Fibroblast of lung (primary cell): Measurements from ENCODE around the gene CXCL13. TPM values are rescaled to one million over a fixed set of nuclear protein-coding genes. Genes with fewer than 3 reads are reported as not detected.

Experiments
- DNase-seq, 2 donors: peaks; one replicate each; pipeline versions ENCODE4 v3.0.0 to v3.0.0-alpha.2; 2010; ENCODE audit warnings: low read depth in 2 of 2
- H2AFZ ChIP-seq: 2 replicates; pipeline ENCODE4 v1.5.1; 2012; ENCODE audit warnings: low read length, control low read depth, inconsistent platforms
- H3K27ac ChIP-seq: 2 replicates; pipeline ENCODE4 v1.5.1; 2011; ENCODE audit warnings: low read length, control low read depth; ENCODE audit not compliant: insufficient read depth
- H3K27me3 ChIP-seq: 2 replicates; pipeline ENCODE4 v1.5.1; 2011; ENCODE audit warnings: mild to moderate bottlenecking, low read length; ENCODE audit not compliant: control insufficient read depth, insufficient read depth
- H3K36me3 ChIP-seq: 2 replicates; pipeline ENCODE4 v1.5.1; 2011; ENCODE audit warnings: low read length; ENCODE audit not compliant: control insufficient read depth, insufficient read depth
- H3K4me1 ChIP-seq: 2 replicates; pipeline ENCODE4 v1.5.1; 2011; ENCODE audit warnings: low read length; ENCODE audit not compliant: control insufficient read depth, insufficient read depth; ENCODE audit errors: extremely low read depth
- H3K4me2 ChIP-seq: 2 replicates; pipeline ENCODE4 v1.5.1; 2011; ENCODE audit warnings: low read length, control low read depth; ENCODE audit not compliant: insufficient read depth; ENCODE audit errors: extremely low read depth
- H3K4me3 ChIP-seq, 4 experiments: fragments of 200-600 bp in 1 of 4; sonication (generic) in 1 of 4; replicated peaks in 1 of 4; 2 replicates each; pipeline ENCODE4 v1.5.1; 2011 to 2016; ENCODE audit warnings: low read length in 4 of 4, low read depth in 3 of 4, mild to moderate bottlenecking in 3 of 4, control low read depth in 2 of 4, inconsistent platforms in 1 of 4, mixed read lengths in 1 of 4; ENCODE audit not compliant: insufficient read depth in 1 of 4; ENCODE audit errors: control extremely low read depth in 1 of 4
- H3K79me2 ChIP-seq: 2 replicates; pipeline ENCODE4 v1.5.1; 2012; ENCODE audit warnings: mild to moderate bottlenecking, low read length, inconsistent platforms; ENCODE audit not compliant: control insufficient read depth, insufficient read depth
- H3K9ac ChIP-seq: 2 replicates; pipeline ENCODE4 v1.5.1; 2011; ENCODE audit warnings: mild to moderate bottlenecking, low read length, control low read depth; ENCODE audit not compliant: insufficient read depth
- H3K9me3 ChIP-seq: 2 replicates; pipeline ENCODE4 v1.5.1; 2012; ENCODE audit warnings: low read depth, low read length; ENCODE audit not compliant: control insufficient read depth, insufficient read depth
- H4K20me1 ChIP-seq: 2 replicates; pipeline ENCODE4 v1.5.1; 2011; ENCODE audit warnings: low read length; ENCODE audit not compliant: control insufficient read depth, insufficient read depth; ENCODE audit errors: extremely low read depth
- EZH2 ChIP-seq: IDR thresholded peaks from 2 replicates; pipeline ENCODE4 v1.5.1; 2012; ENCODE audit warnings: low read length, control low read depth, mild to moderate bottlenecking; ENCODE audit errors: missing control alignments
- polyA plus RNA-seq, 2 donors: library from polyadenylated mRNA; depleted of rRNA in 1 of 2; stranded (reverse) in 1 of 2; unstranded in 1 of 2; fragments of >200 nt; gene quantifications; 2 replicates each; pipeline ENCODE4 v1.2.1, GENCODE V29; 2011 to 2012; ENCODE audit warnings: missing spikeins in 1 of 2
- total RNA-seq: library from RNA; depleted of rRNA; stranded (reverse); fragments of >200 nt; gene quantifications from 2 replicates; pipeline ENCODE4 v1.2.1, GENCODE V29; 2014
- TF ChIP-seq, protein P1 (sequence below), 2 donors: IDR thresholded peaks in 1 of 2; conservative IDR thresholded peaks in 1 of 2; 1 replicate in 1 of 2; 2 replicates in 1 of 2; pipeline ENCODE4 v1.5.1; 2011 to 2012; ENCODE audit warnings: low read length in 2 of 2, control low read depth in 1 of 2, inconsistent platforms in 1 of 2, low read depth in 1 of 2, mild to moderate bottlenecking in 1 of 2

The CXCL13 gene
- total and polyA plus RNA-seq, 2 donors (not counting 1 experiment from before 2014, with no cell fraction given), result not detected

DNA sequence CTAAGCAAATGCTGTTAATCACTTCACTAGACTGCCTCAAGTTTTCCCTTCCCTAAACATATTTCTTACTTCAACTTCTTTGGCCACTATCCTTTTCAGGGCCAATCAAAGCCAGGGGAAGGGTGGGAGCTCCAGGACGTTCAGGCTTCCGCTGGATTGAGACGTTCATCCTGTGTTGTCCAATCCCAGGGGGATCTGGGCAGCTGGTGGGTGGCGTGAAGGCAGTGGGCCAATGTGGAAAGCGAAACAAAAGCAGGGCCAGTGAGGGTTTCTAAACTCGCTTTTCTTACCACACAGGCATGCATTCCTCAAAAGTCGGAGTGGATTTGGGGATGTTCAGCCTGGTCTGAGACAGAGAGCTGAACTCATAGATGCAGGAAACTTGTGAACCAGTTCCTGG, 7.6 kb downstream of the CXCL13 start:
- Histone ChIP-seq H3K79me2 (no peaks in the 10 kb centered on the region), H3K9me3 (no peaks in the 10 kb centered on the region), H3K4me2 (no peak overlapping the region), H3K9ac (no peak overlapping the region), H3K27ac (no peak overlapping the region), H3K4me3 (no peak overlapping the region), H4K20me1 (no peaks in the 10 kb centered on the region), H3K4me1 (no peaks in the 10 kb centered on the region), H2AFZ (no peak overlapping the region), H3K36me3 (no peaks in the 10 kb centered on the region), H3K27me3 (peaks cover 6% of the 10 kb centered on the region)
- DNase-seq, result no peak
- TF ChIP-seq EZH2, result no peak
- TF ChIP-seq, protein P1, sequence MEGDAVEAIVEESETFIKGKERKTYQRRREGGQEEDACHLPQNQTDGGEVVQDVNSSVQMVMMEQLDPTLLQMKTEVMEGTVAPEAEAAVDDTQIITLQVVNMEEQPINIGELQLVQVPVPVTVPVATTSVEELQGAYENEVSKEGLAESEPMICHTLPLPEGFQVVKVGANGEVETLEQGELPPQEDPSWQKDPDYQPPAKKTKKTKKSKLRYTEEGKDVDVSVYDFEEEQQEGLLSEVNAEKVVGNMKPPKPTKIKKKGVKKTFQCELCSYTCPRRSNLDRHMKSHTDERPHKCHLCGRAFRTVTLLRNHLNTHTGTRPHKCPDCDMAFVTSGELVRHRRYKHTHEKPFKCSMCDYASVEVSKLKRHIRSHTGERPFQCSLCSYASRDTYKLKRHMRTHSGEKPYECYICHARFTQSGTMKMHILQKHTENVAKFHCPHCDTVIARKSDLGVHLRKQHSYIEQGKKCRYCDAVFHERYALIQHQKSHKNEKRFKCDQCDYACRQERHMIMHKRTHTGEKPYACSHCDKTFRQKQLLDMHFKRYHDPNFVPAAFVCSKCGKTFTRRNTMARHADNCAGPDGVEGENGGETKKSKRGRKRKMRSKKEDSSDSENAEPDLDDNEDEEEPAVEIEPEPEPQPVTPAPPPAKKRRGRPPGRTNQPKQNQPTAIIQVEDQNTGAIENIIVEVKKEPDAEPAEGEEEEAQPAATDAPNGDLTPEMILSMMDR (conservative IDR thresholded peaks at IDR 0.05 in 1 of 2, IDR thresholded peaks at IDR 0.05 in 1 of 2; ENCODE audit: low read depth in 1 of 2, low read length in 2 of 2), result no peak

DNA sequence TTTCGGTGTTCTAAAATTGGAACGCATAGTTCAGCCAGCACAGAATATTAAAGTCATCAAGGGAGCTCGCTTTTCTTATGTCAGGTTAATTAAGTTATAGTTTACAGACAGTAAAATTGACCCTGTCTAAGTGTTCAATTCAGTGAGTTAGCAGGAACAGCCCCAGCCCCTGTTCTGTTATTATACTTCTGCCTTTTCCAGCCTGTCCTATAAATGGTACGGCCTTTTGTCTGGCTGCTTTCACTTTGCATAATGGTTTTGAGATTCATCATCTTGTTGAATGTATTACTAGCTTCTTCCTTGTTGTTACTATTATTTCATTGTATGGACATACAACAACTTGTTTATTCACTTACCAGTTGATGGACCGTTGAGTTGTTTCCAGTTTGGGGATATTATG, 9.5 kb downstream of the CXCL13 start:
- H3K4me3 ChIP-seq, result no peak overlapping the region
- H3K27me3 ChIP-seq, result peaks cover 5% of the 10 kb centered on the region
- H4K20me1 ChIP-seq, result no peaks in the 10 kb centered on the region
- H3K9me3 ChIP-seq, result no peaks in the 10 kb centered on the region
- H3K4me1 ChIP-seq, result no peaks in the 10 kb centered on the region
- no peaks in the 10 kb centered on the region for H3K79me2 ChIP-seq
- no peak overlapping the region for H2AFZ ChIP-seq
- no peak overlapping the region for H3K9ac ChIP-seq
- H3K36me3 ChIP-seq, result no peaks in the 10 kb centered on the region
- no peak overlapping the region for H3K27ac ChIP-seq
- H3K4me2 ChIP-seq, result no peak overlapping the region
- DNase-seq, result no peak
- no peak for TF ChIP-seq EZH2
- TF ChIP-seq, protein P1 (conservative IDR thresholded peaks at IDR 0.05 in 1 of 2, IDR thresholded peaks at IDR 0.05 in 1 of 2; ENCODE audit: low read depth in 1 of 2, low read length in 2 of 2), result no peak

DNA sequence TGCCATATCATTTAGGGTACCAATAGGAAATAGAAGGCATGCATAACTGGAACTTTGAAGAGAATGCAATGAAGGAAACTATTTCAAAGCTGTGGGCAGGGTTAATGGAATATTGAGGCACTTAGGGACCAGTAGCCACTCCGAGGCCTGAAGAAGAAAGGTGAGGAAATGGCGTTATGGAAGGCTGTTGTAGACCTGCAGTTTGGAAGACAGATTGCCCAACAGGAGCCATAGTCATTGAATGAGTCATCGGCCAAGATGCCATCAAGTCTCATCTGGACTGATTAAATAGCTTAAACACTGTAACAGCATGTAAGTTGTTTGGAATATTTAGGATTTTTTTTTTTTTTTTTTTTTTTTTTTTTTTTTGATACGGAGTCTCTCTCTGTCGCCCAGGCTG, 11.6 kb downstream of the CXCL13 start:
- Histone ChIP-seq H3K4me3 (no peak overlapping the region), H3K27me3 (peaks cover 7% of the 10 kb centered on the region), H3K4me1 (no peaks in the 10 kb centered on the region), H3K9ac (no peak overlapping the region), H3K9me3 (no peaks in the 10 kb centered on the region), H3K36me3 (no peaks in the 10 kb centered on the region), H3K27ac (no peak overlapping the region), H4K20me1 (no peaks in the 10 kb centered on the region), H2AFZ (no peak overlapping the region), H3K4me2 (no peak overlapping the region), H3K79me2 (no peaks in the 10 kb centered on the region)
- no peak for TF ChIP-seq EZH2
- TF ChIP-seq, protein P1 (conservative IDR thresholded peaks at IDR 0.05 in 1 of 2, IDR thresholded peaks at IDR 0.05 in 1 of 2; ENCODE audit: low read depth in 1 of 2, low read length in 2 of 2), result no peak
- DNase-seq, result peak in 1 of 2 donors; percentile 39
